Mucosa of rectum (tissue), 2 donors: Measurements from ENCODE around the gene DDX27.

Experiments used
- H3K27ac ChIP-seq, 2 donors: one replicate each; pipeline ENCODE4 v1.7.0; 2013; ENCODE audit warnings: inconsistent platforms in 2 of 2, low read depth in 2 of 2, low read length in 2 of 2
- H3K27me3 ChIP-seq, 2 donors: one replicate each; pipeline ENCODE4 v1.7.0; 2013; ENCODE audit warnings: low read length in 2 of 2; ENCODE audit not compliant: control insufficient read depth in 2 of 2, insufficient read depth in 2 of 2
- H3K36me3 ChIP-seq, 2 donors: one replicate each; pipeline ENCODE4 v1.7.0; 2013; ENCODE audit warnings: low read length in 2 of 2; ENCODE audit not compliant: control insufficient read depth in 2 of 2, insufficient read depth in 2 of 2
- H3K4me1 ChIP-seq, 2 donors: one replicate each; pipeline ENCODE4 v1.7.0; 2013; ENCODE audit warnings: low read length in 2 of 2, mild to moderate bottlenecking in 1 of 2; ENCODE audit not compliant: control insufficient read depth in 2 of 2, insufficient read depth in 2 of 2
- H3K4me3 ChIP-seq, 2 donors: one replicate each; pipeline ENCODE4 v1.7.0; 2013; ENCODE audit warnings: low read length in 2 of 2
- H3K9ac ChIP-seq, 2 donors: one replicate each; pipeline ENCODE4 v1.7.0; 2013; ENCODE audit warnings: low read length in 2 of 2, low read depth in 1 of 2, mild to moderate bottlenecking in 1 of 2
- H3K9me3 ChIP-seq, 2 donors: one replicate each; pipeline ENCODE4 v1.7.0; 2013; ENCODE audit warnings: low read length in 2 of 2; ENCODE audit not compliant: control insufficient read depth in 2 of 2
- donor health status: healthy.
- donor health status: Normal muscosa, but diverticular disease.

The DDX27 gene, protein sequence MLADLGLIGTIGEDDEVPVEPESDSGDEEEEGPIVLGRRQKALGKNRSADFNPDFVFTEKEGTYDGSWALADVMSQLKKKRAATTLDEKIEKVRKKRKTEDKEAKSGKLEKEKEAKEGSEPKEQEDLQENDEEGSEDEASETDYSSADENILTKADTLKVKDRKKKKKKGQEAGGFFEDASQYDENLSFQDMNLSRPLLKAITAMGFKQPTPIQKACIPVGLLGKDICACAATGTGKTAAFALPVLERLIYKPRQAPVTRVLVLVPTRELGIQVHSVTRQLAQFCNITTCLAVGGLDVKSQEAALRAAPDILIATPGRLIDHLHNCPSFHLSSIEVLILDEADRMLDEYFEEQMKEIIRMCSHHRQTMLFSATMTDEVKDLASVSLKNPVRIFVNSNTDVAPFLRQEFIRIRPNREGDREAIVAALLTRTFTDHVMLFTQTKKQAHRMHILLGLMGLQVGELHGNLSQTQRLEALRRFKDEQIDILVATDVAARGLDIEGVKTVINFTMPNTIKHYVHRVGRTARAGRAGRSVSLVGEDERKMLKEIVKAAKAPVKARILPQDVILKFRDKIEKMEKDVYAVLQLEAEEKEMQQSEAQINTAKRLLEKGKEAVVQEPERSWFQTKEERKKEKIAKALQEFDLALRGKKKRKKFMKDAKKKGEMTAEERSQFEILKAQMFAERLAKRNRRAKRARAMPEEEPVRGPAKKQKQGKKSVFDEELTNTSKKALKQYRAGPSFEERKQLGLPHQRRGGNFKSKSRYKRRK

GRCh38 chr20:49219091-49219923 lies at the start of gene DDX27:
Gene DDX27 (plus strand): TSS chr20:49219416. CDS start chr20:49219449, 33 bp downstream.
- Histone ChIP-seq H3K4me1 (peaks cover 10 to 13% of the 10 kb centered on the region in 2 donors), H3K27me3 (no peaks in the 10 kb centered on the region), H3K4me3 (peak within 1 kb of the TSS; percentile 89 to 100), H3K27ac (peak within 1 kb of the TSS; percentile 80 to 89), H3K36me3 (peaks cover 20 to 21% of the 10 kb centered on the region in 2 donors), H3K9ac (peak within 1 kb of the TSS; percentile 89 to 99), H3K9me3 (no peaks in the 10 kb centered on the region)

DNA sequence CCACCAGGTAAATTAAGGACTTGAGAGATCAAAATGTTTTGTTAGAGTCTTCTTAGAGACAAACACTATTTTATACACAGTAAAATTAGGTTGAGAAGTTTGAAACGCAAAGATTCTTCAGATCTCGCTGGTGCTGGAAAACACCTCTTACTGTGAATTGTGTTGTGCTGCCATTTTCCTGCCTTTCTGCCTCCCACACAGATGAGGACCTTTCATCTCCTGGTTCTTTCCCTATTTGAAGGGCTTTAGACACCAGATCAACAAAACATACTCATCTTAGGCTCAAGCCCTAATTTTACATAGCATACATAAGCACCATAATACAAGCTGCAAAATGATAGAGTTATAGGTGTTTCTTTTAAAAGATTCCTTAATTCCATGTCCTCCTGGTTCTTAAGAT lies 49.7 kb upstream of the DDX27 start:
- H3K36me3 ChIP-seq = peaks cover 6 to 13% of the 10 kb centered on the region in 2 donors
- peaks cover 2 to 3% of the 10 kb centered on the region in 2 donors for H3K4me1 ChIP-seq
- no peak overlapping the region for H3K4me3 ChIP-seq
- no peak overlapping the region for H3K27ac ChIP-seq
- no peaks in the 10 kb centered on the region for H3K9me3 ChIP-seq
- H3K9ac ChIP-seq = no peak overlapping the region
- H3K27me3 ChIP-seq = no peaks in the 10 kb centered on the region

DNA sequence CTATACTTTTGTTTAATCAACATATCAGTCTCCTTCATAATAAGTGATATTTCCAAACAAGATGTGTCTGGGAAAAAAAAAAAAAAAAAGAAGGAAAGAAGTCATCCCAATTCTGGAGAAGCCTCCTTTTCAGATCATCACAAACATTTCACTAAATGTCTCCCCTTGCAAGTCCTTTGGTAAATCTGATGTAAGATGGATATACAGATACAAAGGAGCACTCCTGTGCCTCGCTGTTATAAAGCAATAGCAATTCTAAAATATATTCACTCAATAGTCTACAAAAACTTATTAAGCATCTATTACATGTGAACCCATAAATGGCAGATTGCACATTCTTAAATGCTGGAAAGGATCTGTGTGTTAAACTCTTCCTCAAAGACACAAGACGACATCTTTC lies 48.5 kb upstream of the DDX27 start:
- H3K27me3 ChIP-seq = no peaks in the 10 kb centered on the region
- H3K36me3 ChIP-seq = peaks cover 6 to 13% of the 10 kb centered on the region in 2 donors
- no peak overlapping the region for H3K9ac ChIP-seq
- no peak overlapping the region for H3K4me3 ChIP-seq
- H3K27ac ChIP-seq = no peak overlapping the region
- no peaks in the 10 kb centered on the region for H3K9me3 ChIP-seq
- H3K4me1 ChIP-seq = peaks cover 2 to 3% of the 10 kb centered on the region in 2 donors

- Histone ChIP-seq H3K27me3 (no peaks in the 10 kb centered on the region), H3K9ac (no peak overlapping the region), H3K27ac (no peak overlapping the region), H3K4me3 (no peak overlapping the region), H3K4me1 (peaks cover 2 to 3% of the 10 kb centered on the region in 2 donors), H3K9me3 (no peaks in the 10 kb centered on the region), H3K36me3 (peaks cover 6 to 13% of the 10 kb centered on the region in 2 donors)
Measured at GRCh38 chr20:49171909-49172308, 47.3 kb upstream of the DDX27 start.

- Histone ChIP-seq H3K9ac (no peak overlapping the region), H3K27ac (no peak overlapping the region), H3K4me3 (no peak overlapping the region), H3K9me3 (no peaks in the 10 kb centered on the region), H3K4me1 (peaks cover 2 to 3% of the 10 kb centered on the region in 2 donors), H3K36me3 (peaks cover 6 to 13% of the 10 kb centered on the region in 2 donors), H3K27me3 (no peaks in the 10 kb centered on the region)
Measured at GRCh38 chr20:49172413-49172812, 46.8 kb upstream of the DDX27 start.

GRCh38 chr20:49174183-49174582 lies 45.0 kb upstream of the DDX27 start:
- Histone ChIP-seq H3K27ac (no peak overlapping the region), H3K36me3 (peaks cover 10 to 13% of the 10 kb centered on the region in 2 donors), H3K27me3 (no peaks in the 10 kb centered on the region), H3K4me3 (no peak overlapping the region), H3K4me1 (no peaks in the 10 kb centered on the region), H3K9ac (no peak overlapping the region), H3K9me3 (no peaks in the 10 kb centered on the region)

DNA sequence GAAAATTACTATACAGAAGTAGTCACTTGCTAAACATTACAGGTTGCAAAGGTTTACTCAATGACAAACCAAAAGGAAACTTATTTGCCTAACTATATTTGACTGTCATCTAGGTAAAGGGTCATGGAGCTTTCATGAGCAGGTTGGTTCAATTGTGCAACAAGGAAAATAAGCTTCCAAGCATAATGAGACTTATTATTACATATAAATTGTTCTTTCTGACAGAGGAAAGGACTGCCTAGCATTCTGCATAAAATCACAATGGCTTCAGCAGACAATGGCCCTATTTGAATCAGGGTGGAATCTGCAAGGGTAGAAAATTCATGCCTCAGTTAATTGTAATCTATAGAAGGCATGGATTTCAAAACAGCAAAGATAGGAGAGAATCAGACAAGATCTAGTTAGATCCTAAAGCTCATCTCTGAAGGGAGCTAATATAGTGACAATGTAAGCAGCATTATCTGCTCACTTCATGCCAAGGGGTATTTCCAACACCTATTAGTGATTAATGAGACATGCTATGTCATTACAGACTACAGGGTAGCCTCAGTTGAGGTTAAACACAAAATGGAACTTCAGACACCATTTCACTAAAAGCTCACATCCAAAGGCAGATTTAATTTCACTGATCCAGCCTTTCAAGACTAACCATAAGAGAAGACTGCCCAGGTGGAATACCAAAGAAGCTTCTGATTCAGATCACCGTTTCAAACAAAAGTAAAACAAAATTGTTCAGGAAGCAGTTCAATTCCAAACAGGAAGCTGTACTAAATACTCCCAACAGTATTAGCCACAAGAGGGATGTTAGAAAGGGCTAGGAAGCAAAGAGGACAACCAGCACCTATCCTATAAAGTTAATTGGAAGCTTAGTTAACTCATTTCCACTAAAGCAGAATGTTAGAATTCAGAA lies 39.6 kb upstream of the DDX27 start:
- Histone ChIP-seq H3K4me1 (peaks cover 4 to 7% of the 10 kb centered on the region in 2 donors), H3K27me3 (no peaks in the 10 kb centered on the region), H3K36me3 (peaks cover 0 to 4% of the 10 kb centered on the region in 2 donors), H3K9ac (no peak overlapping the region), H3K9me3 (no peaks in the 10 kb centered on the region), H3K4me3 (no peak overlapping the region), H3K27ac (peak overlapping the region in 1 of 2 donors; percentile 35)

DNA sequence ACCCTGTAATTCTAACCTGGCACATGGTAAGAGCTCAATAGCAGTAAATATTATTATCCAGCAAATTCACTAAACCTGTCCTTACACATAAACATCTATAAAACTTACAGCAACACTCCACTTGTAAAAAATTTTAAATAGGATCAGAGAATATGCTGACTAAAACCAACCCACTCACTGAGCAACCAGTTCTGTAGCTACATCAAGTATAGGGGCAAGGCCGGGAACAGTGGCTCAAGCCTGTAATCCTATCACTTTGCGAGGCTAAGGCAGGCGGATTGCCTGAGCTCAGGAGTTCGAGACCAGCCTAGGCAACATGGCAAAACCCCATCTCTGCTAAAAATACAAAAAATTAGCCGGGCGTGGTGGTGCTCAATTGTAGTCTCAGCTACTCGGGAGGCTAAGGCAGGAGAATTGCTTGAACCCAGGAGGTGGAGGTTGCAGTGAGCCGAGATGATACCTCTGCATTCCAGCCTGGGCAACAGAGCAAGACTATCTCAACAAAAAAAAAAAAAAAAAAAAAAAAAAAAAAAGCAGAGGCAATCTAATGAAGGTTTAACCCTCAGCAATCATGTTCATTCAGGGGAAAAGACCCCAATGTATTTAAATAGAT lies 37.8 kb upstream of the DDX27 start:
- Histone ChIP-seq H3K27me3 (no peaks in the 10 kb centered on the region), H3K9me3 (no peaks in the 10 kb centered on the region), H3K4me1 (peaks cover 9 to 13% of the 10 kb centered on the region in 2 donors), H3K27ac (no peak overlapping the region), H3K36me3 (peaks cover 0 to 4% of the 10 kb centered on the region in 2 donors), H3K9ac (no peak overlapping the region), H3K4me3 (no peak overlapping the region)

DNA sequence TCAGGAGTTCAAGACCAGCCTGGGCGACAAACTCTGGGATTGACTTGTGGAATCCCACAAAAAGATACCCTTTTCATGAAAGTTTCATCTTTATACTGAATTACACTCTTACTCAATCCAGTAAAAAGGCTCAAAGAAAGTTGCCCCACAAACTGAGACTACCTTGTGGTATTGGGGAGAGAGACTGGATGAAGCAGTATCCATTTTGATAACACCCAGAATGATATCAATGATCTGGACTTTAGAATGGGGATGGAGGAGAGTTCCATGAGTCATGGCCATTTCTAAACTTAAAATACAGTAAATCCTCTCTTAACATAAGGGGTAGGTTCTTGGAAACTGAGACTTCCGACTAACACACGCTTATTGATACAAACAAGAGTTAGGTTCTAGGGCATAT lies 35.8 kb upstream of the DDX27 start:
- no peaks in the 10 kb centered on the region for H3K27me3 ChIP-seq
- no peak overlapping the region for H3K4me3 ChIP-seq
- H3K9me3 ChIP-seq = no peaks in the 10 kb centered on the region
- peaks cover 14 to 18% of the 10 kb centered on the region in 2 donors for H3K4me1 ChIP-seq
- no peaks in the 10 kb centered on the region for H3K36me3 ChIP-seq
- H3K27ac ChIP-seq = no peak overlapping the region
- no peak overlapping the region for H3K9ac ChIP-seq
